GM19193 (cell line): Measurements from ENCODE around the gene TGFBR3L.

Source experiments
- POLR2A ChIP-seq: IDR thresholded peaks from 4 replicates; pipeline ENCODE4 v1.6.1; 2011; ENCODE audit not compliant: insufficient read depth, insufficient read length; ENCODE audit errors: extremely low read depth

The TGFBR3L gene

DNA sequence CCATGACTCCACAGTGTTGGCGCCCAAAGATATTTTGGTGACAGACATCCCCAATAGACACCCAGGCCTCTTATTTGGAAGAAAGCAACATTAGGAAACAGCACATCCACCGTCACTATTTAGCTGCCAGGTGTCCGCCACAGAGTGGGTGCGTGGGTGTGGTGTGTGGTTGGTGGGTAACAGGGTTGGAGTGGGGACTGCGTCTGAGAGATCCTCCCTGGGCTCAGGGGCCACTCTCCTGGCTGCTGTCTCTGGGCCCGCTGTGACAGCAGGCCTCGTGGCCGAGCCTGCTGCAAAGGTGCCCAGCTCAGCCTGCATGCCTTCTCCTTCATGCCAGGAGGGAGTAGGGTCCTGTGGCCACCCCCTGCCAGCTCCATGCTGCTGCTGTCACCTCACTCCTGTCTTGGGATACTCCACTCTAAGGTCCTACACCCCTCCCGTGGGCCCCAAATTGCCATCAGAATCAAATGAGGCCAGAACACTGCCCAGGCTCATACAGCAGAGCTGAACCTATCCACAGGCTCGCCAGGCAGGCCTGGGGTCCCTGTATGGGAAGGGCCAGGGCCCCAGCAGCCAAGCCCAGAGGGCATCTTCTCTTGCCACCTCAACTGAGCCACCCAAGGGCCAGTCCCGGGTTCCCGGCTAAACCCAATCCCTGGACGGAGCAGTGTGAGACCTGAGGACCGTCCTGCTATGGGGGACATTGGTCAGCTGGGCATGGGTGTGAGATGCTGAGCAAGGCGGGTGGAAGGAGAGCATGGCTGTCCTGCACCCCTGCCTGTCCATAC, 53.6 kb downstream of the TGFBR3L start:
- no peak for TF ChIP-seq POLR2A
